Measurements from ENCODE around the gene CAPZA2.
A peak's percentile ranks its signal among the peaks of the same experiment; 100 is the strongest.

CAPZA2 gene

DNA sequence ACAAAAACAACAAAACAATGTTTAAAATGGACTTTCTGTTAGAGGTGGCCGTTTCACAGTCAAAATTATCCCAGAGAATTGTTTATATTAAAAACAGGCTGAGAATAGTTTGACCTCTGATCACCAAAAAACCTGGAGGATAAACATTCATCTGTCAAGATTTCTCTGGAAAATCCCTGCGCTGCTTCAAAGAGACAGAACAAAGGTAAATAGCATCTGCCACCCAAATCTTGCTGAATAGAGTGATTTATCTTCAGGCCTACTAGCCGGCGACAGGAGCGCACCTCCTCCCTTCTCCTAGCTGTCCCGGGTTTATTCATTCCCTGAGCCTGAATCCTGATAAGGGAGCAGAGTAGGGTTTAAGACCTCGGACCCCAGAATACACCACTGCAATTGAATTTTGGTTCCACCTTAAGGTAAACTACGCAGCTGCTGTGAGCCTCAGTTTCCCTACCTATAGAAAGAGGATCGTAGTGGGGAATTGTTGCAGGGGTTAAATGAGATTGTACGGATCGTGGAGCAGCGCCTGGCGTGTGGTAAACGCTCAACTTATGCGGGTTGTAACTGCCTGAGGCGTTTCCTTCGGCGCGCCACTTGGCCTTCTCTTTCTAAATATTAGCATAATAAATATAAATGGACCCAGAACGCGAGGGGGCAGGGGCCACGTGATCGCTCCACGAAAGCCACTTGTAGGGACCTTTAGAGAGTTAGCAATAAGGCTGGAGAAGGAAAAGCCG, 90.4 kb downstream of the CAPZA2 start:
- TF ChIP-seq TAF1 (IDR thresholded peaks at IDR 0.05; ENCODE audit: low read depth) (peak; percentile 32; the same call in 1 of the 2 replicates), TCF12 (IDR thresholded peaks at IDR 0.05; ENCODE audit: low read depth) (0 out of 2 replicates have a peak, but pooled peaks have one; percentile 25), EP300 (IDR thresholded peaks at IDR 0.05; ENCODE audit: borderline replicate concordance) (no peak)
- TF ChIP-seq, protein P1, sequence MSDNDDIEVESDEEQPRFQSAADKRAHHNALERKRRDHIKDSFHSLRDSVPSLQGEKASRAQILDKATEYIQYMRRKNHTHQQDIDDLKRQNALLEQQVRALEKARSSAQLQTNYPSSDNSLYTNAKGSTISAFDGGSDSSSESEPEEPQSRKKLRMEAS (IDR thresholded peaks at IDR 0.05) = no peak; the same call in 1 of the 2 replicates
- TF ChIP-seq, protein P2, sequence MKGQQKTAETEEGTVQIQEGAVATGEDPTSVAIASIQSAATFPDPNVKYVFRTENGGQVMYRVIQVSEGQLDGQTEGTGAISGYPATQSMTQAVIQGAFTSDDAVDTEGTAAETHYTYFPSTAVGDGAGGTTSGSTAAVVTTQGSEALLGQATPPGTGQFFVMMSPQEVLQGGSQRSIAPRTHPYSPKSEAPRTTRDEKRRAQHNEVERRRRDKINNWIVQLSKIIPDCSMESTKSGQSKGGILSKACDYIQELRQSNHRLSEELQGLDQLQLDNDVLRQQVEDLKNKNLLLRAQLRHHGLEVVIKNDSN (IDR thresholded peaks at IDR 0.05) = peak; percentile 89

GRCh38 chr7:116953372-116953905, 91.1 kb downstream of the CAPZA2 start, which contains the start of gene ST7:
ST7 (plus strand) TSS chr7:116953501; CDS start chr7:116953541, 40 bp downstream.
- TF ChIP-seq ZBTB7A (IDR thresholded peaks at IDR 0.05; ENCODE audit: low read depth) = peak; percentile 48; the same call in 1 of the 2 replicates
- peak; percentile 37; the same call in 1 of the 2 replicates for TF ChIP-seq TAF1 (IDR thresholded peaks at IDR 0.05; ENCODE audit: low read depth)
- peak; percentile 15; the same call in 1 of the 2 replicates for TF ChIP-seq EP300 (IDR thresholded peaks at IDR 0.05; ENCODE audit: borderline replicate concordance)
- no peak for TF ChIP-seq EGR1 (IDR thresholded peaks at IDR 0.05)
- TF ChIP-seq YY1 (IDR thresholded peaks at IDR 0.05; ENCODE audit: low read depth) = peak; percentile 73

DNA sequence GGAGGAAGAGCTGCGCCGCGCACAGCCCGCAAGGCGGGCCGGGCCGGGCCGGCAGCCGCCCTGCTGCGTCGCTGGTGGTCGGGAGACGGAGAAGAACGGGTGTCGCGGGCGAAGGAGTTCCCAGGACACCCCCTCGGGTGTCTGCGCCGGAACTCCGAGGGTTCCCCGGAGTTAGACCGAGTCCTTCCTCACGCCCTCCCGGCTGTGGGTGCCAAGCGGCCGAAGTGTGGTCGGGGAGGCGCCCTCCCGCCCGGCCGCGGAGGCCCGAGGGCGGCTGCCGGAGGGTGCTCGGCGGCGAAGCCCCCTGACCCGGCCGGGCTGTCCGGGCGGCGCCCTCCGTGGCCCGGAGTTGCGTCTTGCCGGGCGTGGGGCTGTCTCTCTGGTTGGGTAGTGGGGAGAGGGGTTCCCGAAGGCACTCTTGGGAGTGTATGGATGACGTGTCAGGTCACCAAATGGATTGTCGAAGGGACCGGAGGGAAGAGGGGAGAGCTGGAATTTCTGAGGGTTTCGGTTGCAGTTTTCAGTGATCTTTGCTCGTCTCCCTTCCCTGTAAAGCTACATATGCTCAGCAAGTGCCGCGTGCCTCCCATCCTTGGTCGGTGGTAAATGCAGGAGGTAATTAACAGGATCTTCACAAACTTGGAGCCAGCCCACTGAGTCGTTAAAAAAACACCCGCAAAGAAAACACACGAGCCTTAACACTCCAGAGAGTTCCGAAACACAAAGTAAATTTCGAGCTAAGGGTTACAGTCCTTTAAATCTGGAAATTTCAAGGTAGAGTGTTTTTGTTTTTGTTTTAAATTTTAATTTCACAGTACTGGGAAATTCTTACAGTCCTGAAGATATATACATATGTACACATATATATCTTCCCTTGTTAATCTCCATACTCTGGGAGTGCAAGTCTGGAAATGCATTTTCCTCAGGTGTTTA, 91.8 kb downstream of the CAPZA2 start:
- no peak; the same call in 1 of the 2 replicates for TF ChIP-seq YY1 (IDR thresholded peaks at IDR 0.05; ENCODE audit: low read depth)
- no peak for TF ChIP-seq ZBTB7A (IDR thresholded peaks at IDR 0.05; ENCODE audit: low read depth)
- TF ChIP-seq RAD21 (IDR thresholded peaks at IDR 0.05; ENCODE audit: low read depth) = no peak
- 0 out of 2 replicates have a peak, but pooled peaks have one; percentile 31 for TF ChIP-seq CREB1 (IDR thresholded peaks at IDR 0.05; ENCODE audit: low read depth)
- TF ChIP-seq EGR1 (IDR thresholded peaks at IDR 0.05) = no peak
- no peak for TF ChIP-seq REST (IDR thresholded peaks at IDR 0.05; ENCODE audit: low read depth)
- TF ChIP-seq TAF1 (IDR thresholded peaks at IDR 0.05; ENCODE audit: low read depth) = no peak; the same call in 1 of the 2 replicates
- no peak for TF ChIP-seq TCF12 (IDR thresholded peaks at IDR 0.05; ENCODE audit: low read depth)
- TF ChIP-seq, protein P2 (IDR thresholded peaks at IDR 0.05) = no peak
- TF ChIP-seq, protein P1 (IDR thresholded peaks at IDR 0.05) = no peak
- TF ChIP-seq NFIC (IDR thresholded peaks at IDR 0.05) = no peak
- no peak for TF ChIP-seq FOXM1 (IDR thresholded peaks at IDR 0.05; ENCODE audit: borderline replicate concordance, low read depth)
- TF ChIP-seq TEAD4 (IDR thresholded peaks at IDR 0.05) = peak; percentile 20; the same call in 1 of the 2 replicates
- no peak for TF ChIP-seq CEBPB (IDR thresholded peaks at IDR 0.05)
- no peak for TF ChIP-seq EP300 (IDR thresholded peaks at IDR 0.05; ENCODE audit: borderline replicate concordance)

GRCh38 chr7:116955340-116955739, 93.0 kb downstream of the CAPZA2 start:
- no peak for TF ChIP-seq REST (IDR thresholded peaks at IDR 0.05; ENCODE audit: low read depth)
- no peak for TF ChIP-seq TEAD4 (IDR thresholded peaks at IDR 0.05)
- no peak for TF ChIP-seq RAD21 (IDR thresholded peaks at IDR 0.05; ENCODE audit: low read depth)
- TF ChIP-seq CEBPB (IDR thresholded peaks at IDR 0.05) = no peak
- TF ChIP-seq, protein P1 (IDR thresholded peaks at IDR 0.05) = no peak
- no peak for TF ChIP-seq NFIC (IDR thresholded peaks at IDR 0.05)
- TF ChIP-seq FOXM1 (IDR thresholded peaks at IDR 0.05; ENCODE audit: borderline replicate concordance, low read depth) = no peak
- no peak for TF ChIP-seq TCF12 (IDR thresholded peaks at IDR 0.05; ENCODE audit: low read depth)
- no peak for TF ChIP-seq CREB1 (IDR thresholded peaks at IDR 0.05; ENCODE audit: low read depth)
- no peak for TF ChIP-seq ZBTB7A (IDR thresholded peaks at IDR 0.05; ENCODE audit: low read depth)
- TF ChIP-seq, protein P2 (IDR thresholded peaks at IDR 0.05) = no peak
- TF ChIP-seq TAF1 (IDR thresholded peaks at IDR 0.05; ENCODE audit: low read depth) = no peak
- no peak for TF ChIP-seq EP300 (IDR thresholded peaks at IDR 0.05; ENCODE audit: borderline replicate concordance)
- no peak for TF ChIP-seq YY1 (IDR thresholded peaks at IDR 0.05; ENCODE audit: low read depth)
- TF ChIP-seq EGR1 (IDR thresholded peaks at IDR 0.05) = no peak

All from Ishikawa (cell line).